22Rv1 (cell line): ENCODE measurements around the gene FADD.

Source experiments
- ZFX ChIP-seq: fragments of 450-650 bp; IDR thresholded peaks from 2 replicates; pipeline ENCODE4 v1.6.1; 2017; ENCODE audit warnings: antibody characterized with exemption, borderline replicate concordance
- TF ChIP-seq, protein P1 (sequence below): fragments of 450-650 bp; IDR thresholded peaks from 2 replicates; pipeline ENCODE4 v1.5.1; 2017; ENCODE audit warnings: mild to moderate bottlenecking

DNA sequence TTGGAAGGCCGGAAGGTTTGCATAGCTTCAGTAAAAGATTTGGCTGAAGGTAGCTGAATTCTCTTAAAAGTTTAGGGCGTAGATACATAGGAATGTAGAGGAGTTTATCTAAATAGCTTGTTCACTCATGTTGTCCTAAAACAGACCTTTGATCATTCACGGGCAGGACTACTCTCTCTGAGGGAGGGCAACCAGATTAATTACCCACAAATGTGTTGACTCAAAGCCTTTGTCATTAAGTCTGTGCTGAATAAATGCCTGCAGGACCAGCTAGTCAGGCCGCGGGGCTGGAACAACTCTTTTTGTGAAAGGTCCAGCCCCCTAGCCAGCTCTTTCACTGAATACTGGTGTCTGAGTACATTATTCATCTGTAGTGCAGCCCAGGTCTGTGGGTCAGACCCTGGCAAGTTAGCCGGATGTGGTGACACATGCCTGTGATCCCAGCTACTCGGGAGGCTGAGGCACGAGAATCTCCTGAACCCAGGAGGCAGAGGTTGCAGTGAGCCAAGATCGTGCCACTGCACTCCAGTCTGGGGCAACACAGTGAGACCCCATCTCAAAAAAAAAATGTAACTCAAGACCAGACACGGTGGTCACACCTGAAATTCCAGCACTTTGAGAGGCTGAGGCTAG lies 2.8 kb upstream of the FADD start:
- TF ChIP-seq, protein P1, sequence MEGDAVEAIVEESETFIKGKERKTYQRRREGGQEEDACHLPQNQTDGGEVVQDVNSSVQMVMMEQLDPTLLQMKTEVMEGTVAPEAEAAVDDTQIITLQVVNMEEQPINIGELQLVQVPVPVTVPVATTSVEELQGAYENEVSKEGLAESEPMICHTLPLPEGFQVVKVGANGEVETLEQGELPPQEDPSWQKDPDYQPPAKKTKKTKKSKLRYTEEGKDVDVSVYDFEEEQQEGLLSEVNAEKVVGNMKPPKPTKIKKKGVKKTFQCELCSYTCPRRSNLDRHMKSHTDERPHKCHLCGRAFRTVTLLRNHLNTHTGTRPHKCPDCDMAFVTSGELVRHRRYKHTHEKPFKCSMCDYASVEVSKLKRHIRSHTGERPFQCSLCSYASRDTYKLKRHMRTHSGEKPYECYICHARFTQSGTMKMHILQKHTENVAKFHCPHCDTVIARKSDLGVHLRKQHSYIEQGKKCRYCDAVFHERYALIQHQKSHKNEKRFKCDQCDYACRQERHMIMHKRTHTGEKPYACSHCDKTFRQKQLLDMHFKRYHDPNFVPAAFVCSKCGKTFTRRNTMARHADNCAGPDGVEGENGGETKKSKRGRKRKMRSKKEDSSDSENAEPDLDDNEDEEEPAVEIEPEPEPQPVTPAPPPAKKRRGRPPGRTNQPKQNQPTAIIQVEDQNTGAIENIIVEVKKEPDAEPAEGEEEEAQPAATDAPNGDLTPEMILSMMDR, result no peak
- no peak for TF ChIP-seq ZFX
